NCI-H1694 treated with DMSO at 0.1 percent for 48 hours (cell line): ENCODE measurements around the gene MUC5B.

Experiments used
- DNase-seq: peaks from one replicate; lab custom pipeline; 2025; lab: John Stamatoyannopoulos, UW

The MUC5B gene

DNA sequence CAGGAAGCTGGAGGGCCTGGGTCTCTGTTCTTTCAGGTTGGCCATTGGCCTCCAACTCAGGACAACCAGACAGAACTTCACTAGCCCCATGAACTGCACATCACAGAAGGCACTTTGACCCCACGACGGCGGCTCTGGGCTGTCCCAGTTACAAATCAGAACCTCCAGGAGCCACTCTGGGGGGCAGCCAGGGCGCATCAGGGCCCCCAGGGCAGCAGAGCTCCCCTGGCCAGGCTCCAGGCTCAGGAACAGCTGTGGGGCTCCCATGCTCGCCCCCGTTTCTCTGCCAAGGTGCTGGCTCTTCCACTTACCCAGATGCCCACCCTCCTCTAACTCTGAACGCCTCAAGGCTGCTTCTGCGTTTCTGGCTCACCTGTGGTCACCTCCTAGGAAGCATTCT is 61.0 kb downstream of the MUC5B start:
- no peak for DNase-seq

DNA sequence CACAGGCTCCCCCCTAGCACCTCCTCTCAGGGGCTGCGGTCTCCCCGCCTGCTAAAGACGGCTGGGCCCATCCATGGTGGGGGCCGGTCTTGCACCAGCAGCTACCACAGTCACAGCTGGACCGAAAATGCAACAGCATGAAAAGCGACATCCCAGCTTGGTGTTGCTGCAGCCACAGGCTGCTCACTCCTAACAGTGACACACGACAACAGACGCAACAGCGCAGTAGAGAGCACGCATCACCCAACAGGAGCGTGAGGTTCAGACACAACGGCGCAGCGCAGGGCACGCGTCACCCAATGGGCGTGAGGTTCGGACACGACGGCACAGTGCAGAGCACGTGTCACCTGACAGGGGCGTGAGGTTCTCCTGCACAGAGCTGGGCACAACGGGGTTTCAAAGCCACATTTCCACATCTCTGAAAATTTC is 62.5 kb downstream of the MUC5B start:
- DNase-seq, result no peak

DNA sequence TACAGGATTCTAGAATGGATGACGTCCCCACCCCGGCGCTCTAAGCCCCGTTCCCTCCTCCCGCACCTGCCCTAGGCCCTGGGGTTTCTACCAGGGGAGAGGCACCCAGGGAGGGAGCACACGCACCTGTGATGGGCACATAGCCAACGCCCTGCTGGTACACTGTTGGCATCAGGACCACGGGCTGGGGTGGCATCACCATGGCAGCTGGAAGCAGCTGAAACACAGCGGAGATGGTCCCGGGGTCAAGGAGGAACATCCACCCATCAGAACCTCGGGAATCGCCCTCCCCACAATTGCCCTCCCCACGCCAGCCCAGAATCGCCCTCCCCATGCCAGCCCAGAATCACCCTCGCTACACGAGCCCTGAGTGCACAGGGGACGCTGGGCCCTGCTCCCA is 63.0 kb downstream of the MUC5B start:
- DNase-seq, result no peak

DNA sequence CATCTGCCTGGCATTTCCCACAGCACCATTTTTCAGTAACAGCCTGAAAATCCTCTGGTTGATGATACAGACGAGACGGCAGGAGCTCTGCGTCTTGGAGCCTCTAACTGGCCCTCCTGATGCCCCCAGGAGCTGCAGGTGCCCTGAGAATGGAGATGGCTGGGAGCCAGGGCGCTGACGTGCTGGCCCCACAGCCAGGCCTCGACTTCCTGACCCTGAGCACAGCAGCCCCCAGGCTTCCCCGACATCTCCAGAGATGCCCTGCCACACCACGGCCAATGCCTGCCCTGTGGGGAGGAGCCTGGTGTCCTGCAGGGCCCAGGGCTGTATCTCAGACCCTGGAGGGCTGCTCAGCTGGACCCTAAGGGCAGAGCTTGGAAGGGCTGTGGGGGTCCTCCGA is 65.1 kb downstream of the MUC5B start:
- no peak for DNase-seq

DNA sequence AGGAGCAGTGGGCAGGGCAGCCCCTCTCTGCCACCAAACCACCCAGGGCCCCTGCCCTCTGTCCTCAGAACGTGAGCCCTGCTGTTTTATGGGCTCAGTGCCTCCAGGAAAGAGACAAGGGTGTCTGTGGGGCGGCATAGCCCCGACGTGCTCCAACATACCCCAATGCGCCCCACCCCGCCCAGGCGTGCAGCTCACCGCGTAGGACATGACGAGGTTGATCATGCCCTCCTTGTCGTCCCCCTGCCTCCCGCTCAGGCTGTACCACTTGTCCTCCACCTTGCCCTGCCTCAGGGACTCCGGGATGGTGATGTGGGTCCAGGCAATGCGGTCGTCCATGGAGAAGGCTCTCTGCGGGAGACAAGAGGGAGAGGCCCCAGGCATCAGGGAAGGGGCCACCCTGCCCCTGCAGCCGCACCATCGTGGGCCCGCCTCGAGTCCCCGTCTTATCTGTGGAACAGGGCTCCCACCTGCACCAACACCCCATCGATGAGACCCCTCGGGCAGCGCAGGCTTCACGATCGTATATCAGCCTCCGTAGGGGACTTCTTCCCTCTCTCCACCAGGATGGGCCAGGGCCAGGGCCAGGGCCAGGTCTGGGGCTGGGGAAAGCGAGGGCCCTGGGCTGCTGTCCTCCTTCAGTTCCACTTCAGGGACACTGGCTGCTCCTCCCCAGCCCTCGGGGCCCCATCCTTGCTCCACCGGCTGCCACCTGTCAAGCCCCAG is 65.7 kb downstream of the MUC5B start:
- no peak for DNase-seq

DNA sequence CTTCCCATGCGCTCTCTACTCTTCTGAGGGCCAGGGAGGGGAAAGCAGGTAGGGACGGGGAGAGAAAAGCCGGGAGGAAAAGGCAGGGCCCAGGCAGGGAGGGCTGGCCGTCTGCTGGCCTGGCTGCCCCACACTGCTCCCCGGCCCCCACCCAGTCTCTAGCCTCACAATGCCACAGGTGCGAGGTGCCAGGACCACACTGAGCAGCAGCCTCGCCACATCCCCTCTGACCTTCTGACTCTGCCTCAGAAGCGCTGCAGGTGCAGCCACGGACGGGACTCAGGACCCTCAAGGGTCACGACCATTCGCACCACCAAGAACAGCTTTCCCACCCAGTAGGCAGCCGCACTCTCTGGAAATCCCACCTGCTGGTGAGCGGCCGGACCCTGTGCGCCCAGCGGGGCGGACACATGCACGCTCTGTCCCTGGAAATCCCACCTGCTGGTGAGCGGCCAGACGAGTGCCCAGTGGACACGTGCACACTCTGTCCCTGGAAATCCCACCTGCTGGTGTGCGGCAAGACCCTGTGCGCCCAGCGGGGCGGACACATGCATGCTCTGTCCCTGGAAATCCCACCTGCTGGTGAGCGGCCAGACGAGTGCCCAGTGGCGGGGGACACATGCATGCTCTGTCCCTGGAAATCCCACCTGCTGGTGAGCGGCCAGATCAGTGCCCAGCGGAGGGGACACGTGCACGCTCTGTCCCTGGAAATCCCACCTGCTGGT is 66.5 kb downstream of the MUC5B start:
- no peak for DNase-seq

DNA sequence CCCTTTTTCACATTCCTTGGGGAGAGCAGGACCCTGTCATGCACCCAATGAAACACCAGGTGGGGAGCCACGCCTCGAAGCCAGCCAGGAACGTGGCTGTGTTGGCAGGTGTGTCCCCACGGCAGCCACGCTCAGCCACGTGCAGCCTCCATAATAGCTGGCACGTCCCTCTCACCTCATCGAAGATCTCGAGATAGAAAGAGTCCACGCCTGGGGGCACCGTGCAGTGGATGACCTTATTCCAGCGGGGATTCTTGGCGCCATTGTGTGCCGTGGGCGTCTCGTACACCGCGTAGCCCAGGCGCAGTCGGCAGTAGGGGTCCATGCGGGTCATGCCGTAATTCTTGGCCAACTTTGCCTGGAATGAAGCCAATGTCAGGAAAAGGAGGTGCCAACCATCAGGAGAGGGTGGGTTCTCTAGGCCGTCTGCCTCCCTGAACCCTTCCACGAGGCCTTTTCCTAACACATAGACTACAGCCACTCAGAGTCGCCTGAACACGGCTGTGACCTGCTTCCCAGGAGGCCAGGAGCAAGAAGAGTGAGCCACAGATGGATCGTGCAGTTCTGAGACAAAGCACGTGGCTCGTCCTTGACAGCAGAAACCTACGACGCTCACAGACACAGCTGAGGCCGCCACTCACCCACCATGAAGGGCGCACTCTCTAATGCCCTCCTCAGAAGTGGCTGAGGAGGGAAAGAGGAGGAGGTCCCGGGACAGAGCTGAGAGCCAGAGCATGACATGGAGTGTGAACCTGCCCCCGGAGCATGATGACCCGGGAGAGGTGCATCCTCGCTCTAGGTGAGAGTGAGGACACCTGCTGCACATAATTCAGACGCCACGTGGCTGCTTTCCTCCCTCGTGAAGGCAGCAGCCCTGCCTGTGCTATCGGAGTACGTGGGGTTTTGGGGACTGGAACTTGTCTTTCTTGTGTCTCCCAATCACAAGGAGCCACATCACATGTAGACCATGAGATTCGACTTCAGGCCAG is 67.5 kb downstream of the MUC5B start:
- DNase-seq, result no peak

DNA sequence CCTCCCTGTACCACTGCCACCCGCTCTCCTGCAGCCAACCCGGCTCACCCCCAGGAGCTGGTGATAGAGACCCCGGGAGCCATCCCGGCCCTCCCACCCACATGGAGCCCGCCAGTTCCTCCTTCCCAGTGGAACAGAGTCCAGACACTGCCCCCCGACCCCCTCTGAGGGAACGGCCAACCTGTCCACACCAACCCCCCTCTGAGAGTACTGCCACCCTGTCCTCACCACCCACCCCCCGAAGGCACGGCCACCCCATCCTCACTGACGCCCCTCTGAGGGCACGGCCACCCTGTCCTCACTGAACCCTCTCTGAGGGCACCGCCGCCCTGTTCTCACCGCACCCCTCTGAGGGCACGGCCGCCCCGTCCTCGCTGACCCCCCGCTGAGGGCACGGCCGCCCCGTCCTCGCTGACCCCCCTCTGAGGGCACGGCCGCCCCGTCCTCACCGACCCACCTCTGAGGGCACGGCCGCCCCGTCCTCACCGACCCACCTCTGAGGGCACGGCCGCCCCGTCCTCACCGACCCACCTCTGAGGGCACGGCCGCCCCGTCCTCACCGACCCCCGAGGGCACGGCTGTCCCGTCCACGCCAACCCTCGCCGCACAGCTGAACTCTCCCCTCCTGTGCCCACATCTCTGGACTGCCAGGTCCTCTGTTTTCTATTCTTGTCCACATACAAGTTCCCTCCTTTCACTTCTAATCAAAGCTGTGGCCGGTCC is 68.6 kb downstream of the MUC5B start:
- DNase-seq, result no peak

DNA sequence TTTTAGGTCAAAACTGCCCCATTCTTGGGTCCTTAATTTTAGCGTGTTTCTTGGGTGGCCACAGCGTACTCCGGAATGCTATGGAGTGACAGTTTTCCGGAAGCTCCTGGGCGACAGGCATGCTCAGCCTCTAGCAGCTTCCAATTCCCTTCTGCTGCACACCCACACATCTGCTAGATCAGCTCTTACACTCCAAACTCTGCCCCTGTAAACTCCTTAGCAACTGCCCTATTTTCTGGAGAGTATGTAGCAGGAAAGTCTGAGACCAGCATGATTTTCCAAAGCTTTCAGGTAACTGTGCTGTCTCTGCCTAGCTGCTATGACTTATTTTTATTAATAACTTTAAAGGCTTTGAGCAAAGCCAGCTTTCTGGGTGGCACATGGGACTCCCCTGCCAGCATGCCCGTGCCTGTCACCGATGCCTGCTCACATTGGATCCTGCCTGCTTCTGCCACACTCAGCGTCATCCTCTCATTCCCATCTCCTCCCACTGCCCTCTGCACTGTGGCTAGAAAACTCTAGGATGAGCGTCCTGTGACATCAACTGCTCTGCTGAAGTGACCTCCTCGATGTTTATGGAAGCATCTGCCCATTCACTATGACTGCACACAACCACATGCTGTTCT is 69.3 kb downstream of the MUC5B start:
- DNase-seq, result peak; percentile 34

DNA sequence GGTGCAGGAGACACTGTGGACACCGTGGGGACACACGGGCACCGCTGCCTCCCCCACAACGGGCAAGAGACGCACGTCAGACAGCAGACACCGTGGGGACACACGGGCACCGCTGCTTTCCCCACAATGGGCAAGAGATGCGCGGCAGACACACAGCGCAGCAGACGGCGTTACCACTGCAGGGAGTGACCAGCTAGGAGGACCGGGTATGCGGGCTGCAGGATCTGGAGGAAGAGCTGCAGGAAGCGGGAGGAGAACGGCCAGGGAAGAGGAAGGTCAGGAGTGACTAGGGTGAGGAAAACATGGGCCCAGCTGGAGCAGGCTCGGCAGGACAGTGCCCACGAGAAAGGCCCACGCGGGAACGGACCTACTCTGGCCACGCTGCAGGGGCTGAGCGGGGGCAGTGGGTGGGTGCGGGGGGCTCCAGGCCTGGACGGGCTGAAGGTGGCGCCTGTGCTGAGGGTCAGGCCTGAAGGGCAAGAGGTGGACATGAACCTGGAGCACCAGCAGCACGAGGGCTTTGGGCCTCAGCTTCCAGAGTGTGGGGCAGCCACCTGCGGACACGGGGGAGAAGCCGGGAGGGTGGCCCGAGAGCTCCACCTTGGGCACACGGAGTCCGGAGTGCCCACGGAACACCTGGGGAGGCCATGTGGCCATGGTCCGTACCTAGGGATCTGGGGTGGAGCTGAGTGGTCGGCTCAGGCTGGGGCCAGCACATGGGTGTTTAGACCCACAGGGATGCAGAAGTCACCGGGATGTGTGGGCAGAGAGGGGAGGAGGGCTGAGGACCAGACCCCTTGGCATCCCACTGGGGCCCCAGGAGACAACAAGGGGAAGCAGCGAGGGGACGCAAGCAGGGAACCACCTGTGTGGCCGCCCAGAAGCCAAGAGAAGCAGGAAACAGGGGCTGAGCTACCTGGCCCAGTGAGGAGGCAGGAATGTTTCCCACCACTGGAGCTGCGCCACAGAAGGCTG is 70.1 kb downstream of the MUC5B start:
- no peak for DNase-seq

DNA sequence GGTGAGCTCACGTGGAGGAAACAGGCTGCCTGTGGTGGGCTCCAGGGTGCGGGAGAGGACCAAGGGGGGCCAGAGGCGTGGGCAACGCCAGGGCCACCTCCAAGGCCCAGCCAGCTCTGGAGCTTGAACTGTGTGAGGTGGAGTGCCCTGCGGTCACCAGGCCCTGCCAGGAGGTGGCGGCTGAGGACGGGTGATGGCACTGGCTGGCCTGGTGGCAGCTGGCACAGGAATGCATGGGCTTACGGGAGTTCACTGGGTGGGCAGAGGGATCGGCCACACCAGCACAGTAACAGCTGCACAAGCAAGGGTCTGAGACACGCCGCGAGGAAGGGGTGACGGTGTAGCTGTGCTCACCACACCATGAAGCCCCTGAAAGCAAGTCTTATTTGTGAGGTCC is 70.8 kb downstream of the MUC5B start:
- DNase-seq, result no peak

DNA sequence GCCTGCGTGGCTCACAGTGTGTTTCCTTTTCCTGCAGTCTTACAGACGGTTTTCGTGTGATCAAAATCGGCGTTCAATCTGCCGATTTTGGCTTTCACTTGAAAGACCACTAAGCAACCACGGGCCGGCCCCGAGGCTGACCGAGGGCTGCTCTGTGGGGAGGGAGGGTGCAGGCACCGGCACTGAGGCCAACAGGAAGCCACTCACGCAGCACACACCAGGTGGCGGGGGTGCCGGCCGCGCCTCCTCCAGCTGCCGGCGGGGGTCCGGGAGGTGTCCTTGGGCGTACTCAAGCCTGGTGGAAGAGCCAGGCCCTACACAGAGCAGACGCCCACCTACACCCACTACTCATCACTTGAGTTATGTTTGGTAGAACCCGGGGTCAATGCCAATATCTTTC is 72.2 kb downstream of the MUC5B start:
- DNase-seq, result no peak

DNA sequence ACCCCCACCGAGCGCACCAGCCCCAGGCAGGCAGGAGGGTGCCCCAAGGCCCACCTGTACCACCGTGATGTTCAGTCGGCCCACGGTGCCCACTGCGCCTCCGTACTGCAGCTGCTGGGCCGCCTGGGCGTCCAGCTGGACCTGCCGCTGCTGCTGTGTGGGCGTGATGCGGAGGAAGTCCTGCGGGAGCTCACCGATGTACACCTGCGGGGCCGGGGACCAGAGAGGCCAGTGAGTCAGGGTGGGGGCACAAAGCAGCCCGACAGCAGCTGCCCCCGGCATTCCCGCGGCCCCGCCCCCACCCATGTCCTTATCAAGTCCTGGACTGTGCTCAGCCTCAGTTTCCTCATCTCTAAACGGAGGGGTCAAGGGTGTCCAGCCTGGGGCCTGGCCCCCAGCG is 72.7 kb downstream of the MUC5B start:
- no peak for DNase-seq

DNA sequence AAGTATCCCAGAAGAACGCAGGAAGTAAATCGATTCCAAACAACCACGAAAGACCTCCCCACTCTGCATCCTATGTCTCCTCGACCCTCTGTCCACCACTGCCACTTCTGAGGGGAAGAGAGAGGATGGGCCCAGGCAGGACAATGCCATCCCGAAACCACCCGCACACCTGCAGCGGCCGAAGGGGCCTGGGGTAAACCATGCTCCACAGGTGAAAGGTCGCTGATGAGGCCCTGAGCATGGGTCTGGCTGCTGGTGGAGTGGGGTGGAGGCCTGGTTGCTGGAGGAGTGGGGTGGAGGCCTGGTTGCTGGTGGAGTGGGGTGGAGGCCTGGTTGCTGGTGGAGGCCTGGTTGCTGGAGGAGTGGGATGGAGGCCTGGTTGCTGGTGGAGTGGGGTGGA is 73.4 kb downstream of the MUC5B start:
- DNase-seq, result no peak

DNA sequence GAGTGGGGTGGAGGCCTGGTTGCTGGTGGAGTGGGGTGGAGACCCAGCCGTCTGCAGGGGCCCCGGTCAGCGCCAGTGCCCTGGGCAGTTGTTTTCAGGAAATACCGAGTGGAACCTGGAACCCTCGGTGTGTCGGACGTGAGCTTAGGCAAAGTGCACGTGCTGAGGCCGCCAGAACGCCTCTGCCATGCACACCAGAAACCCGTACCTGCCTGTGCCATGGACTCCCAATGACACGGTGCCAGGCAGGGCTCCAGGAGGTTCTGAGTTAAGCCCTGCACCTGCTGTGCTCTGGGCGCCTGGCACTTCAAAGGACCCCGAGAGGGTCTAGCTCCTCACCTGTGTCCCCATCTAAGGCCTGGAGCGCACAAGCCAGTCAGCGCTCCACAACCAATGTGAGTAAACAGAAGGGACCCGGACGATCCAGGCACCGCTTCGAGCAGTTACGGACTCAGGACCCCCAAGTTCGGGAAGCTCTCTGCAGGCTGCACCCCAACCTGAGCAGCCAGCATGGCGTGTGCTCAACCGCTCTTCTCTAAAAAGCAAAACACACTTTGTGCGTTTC is 74.2 kb downstream of the MUC5B start:
- DNase-seq, result no peak

DNA sequence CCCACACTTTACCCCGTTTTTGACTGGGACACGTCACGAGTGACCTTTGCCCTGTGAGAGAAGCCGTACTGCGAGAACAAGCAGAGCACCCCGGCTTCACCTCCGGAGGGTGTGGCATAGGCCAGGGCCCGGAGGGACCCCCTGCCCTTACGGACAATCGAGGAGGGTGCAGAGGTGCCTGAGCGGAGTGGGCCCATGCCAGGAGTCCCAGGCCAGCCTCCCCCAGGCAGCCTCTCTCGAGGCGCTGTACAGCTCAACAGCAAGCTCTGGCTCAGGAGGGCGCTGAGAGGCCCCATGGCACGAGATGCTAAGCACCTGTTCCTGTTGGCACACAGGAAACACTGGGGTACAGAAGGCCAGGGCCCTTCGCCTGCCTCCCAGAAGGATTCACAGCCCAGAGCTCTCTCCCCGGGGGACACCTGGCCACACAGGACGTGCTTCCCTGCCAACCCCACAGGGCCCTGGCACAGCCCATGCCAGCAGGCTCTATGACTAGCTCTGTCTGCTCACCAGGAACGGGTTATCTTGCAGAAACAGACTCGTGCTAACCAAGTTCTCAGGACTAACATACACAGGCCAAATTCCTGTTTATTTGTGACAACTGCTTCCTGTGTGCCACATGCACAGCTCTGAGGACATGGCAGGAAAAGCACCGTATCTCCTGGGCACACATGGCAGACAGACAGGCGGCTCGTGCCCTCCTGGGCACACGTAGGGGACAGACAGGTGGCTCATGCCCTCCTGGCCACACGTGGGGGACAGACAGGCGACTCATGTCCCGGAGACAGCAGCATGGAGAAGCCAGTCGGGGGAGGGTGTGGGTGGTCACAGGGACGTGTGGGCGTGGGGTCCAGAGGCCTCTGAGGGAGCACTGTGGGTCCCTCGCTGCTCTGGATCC is 75.0 kb downstream of the MUC5B start:
- no peak for DNase-seq

DNA sequence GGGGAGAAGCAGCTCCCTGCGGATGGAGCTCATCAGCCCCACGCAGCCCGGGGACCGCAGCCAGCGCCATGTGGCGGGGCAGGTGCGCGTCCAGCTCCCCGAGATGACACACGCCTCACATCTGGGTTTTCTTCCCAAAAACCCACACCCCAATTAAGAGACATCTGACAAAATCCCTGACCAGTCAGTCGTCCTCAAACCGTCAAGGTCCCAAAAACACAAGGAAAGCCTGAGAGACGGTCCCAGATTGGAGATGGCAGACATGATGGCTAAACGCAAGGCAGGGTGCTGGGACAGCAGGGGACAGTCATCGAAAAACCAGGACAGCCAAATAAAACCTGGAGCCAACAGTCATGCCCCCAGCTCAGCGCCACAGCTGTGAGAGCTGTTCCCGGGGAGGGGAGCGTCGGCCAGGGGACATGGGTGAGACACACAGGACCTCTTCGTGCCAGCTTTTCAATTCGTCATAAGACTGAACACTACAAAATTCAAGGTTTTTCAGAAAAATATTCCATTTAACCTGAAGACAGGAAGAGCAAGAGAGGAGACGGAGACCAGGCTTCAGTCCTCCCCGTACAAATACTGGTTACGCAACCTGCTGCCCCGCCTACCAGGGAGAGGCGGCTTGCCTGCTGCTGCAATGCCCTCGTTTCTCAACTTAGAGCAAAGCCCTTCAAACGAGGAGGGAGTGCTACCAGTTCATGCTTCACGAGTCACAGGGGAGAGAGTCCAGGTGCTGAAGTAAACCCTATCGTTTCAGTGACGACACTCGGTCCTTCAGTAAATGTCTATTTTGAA is 76.0 kb downstream of the MUC5B start:
- no peak for DNase-seq

DNA sequence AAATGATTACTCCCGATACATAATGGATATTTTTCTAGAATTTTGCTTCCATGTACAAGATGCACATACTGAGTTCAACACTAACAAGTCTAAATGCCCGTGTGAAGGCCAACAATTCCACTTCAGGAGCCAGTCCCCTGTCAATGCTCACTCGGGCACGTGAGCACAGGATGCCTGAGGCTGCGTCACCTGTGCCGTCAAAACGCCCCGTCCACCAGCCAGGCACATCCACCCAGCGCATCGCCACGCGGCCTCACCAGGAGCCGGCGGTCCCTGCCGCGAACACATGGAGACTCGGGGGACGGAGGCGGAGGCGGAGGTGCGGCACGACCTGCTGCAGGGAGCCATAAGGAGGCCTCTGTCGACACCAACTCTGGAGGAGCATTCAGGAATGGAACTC is 76.8 kb downstream of the MUC5B start:
- DNase-seq, result no peak
